ENCODE results near the gene SLA2.
"Not testable (repeated sequence)": the region's sequence is repeated elsewhere in the genome, so short reads cannot be mapped to it uniquely, and the experiment has no call there.

Gene SLA2

DNA sequence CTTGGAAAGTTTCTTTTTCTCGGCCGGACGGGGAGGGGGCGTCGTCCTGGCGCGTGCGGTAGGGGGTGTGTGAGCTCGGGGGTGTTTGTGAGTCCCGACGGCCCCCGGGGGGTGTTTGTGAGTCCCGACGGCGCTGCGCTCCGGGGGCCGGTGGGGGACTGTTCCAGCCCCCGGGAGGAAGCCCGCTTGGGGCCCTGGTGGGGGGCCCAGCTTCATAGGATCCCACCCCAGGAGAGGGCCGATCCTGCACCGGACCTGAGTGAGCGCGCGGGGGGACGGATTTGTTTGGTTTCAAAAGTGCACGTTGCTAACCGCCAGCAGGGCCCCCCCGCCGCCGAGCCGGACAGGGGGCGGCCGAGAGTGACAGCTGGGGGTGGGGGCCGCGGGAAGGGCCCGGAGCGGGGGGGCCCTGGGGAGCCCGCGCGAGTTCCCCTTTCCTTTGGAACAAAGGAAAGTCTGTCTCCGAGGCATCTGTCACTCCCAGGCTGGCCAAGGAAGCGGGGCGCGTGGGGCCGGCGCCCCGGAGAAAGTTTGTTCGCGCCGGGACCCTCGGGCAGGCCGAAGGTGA, 72.1 kb downstream of the SLA2 start:
- DNase-seq (ENCODE audit: low spot score): no peak

DNA sequence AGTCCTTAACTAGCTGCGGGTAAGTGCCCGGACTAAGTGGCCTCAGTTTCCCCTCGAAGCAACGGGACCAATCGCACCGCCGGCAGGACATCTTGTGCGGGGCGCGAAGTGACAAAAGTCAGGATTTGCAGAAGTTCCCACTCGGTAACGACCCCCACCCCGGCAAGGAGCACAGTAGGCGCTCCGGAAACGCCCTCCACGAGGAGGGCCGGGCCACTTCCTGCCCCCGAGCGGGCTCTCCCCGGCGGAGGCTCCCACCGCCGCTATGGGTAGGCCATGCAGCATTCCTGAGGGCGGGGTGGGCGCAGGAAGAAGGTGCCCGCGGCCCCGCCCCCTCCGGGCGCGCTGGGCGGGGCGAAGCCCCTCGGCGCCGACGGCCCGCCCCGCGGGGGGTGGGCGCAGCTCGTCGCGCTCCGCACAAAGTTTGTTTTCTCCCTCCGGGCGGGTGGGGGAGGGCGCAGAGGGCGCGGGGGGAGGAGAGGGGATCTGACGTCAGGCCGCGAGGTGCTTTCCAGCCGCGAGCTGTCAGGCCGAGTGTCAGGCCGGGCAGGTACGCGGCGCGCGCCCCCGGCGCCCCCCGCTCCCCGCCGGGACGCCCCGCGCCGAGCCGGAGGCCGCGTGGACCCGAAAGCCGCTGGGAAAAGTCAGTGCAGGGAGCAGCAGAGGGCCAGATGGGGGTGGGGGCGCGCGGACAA, 72.7 kb downstream of the SLA2 start, which contains the start of gene TGIF2:
TGIF2 (plus strand) TSS at position 495 of the 695 bp plus-strand sequence. CDS start 5,178 bp downstream, outside the sequence.
- DNase-seq (ENCODE audit: low spot score): no peak

DNA sequence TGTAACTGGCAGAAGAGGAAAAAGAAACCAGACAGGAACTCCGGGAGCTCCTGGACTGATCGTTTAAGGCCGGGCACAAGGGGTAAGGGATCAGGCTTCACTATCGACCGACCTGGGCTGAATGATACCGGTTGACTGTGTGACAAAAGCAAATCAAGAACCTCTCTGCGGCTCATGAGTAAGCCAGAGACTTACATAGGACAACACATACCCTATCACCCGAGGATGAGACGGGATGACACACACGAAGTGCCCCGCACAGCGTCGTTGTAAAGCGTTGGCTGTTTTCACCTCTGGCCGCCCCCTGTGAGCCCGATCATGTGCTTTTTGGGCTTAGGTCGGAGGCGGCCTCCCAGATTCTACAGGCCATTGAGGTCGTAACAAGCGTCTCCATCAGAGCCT, 73.3 kb downstream of the SLA2 start:
- DNase-seq (ENCODE audit: low spot score): no peak

DNA sequence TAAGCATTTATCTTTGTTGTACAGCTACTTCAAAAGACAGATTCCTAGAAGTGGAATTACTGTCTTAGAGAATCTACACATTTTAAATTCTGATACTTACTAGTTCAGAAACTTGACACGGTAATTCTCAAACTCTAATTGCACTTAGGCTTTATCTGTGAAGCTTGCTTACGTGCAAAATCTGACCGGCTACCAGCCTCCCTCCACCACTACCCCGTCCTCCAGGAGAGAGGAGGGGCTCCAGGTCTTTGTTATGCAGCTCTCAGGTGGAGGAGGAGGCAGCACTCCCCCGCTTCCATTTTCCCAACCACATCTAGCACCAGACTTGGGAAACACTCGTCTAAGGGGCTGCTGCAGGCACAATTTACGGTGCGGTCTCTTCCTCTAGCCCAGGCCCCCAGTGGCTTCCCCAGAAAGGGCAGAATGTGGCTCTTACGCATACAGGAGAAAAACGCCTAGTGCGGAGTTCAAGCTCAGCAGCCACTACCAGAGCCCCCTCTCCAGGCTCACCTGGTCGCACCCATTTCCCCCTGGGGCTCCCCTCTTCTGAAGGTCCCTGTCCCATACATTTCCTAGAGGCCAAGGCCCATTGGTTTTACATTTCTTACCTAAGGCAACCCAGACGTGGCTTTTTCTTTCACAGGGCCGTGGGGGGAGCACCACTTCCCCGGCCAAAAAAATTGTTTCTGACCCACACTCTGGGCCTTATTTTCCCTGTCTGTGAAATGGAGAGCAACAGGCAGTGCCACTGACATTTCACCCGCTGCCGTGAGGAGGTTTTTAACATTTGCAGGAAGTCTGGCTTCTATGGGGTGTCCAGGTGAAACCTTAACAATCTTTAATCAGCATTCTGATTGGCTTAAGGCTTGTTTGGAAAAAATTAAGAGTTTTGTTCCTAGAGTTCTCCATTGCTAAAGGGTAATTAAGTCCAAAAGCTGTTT, 74.2 kb downstream of the SLA2 start:
- no peak for DNase-seq (ENCODE audit: low spot score)

DNA sequence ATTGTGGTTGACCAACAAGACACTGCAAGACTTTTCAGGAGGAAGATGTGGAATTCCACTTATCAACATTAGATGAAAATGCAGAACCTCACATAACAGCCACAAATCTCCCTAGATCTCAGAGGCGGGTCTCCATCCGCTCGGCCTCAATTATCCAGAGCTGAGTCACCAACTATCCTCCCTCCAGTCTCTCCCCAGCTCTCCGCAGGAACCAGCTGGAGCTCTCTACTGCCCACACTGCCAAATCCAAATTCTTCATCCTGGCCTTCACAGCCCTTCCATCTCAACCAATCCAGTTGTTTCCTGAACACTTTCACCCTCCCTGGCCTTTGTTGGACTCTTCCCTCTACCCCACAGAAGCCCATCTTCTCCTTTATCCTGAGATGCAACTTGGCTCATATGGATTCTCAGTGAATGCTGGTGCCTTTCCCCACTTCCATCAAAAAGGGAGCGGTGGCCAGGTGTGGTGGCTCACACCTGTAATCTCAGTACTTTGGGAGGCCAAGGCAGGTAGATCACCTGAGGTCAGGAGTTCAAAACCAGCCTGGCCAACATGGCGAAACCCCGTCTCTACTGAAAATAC, 76.1 kb downstream of the SLA2 start:
- DNase-seq (ENCODE audit: low spot score): no peak

DNA sequence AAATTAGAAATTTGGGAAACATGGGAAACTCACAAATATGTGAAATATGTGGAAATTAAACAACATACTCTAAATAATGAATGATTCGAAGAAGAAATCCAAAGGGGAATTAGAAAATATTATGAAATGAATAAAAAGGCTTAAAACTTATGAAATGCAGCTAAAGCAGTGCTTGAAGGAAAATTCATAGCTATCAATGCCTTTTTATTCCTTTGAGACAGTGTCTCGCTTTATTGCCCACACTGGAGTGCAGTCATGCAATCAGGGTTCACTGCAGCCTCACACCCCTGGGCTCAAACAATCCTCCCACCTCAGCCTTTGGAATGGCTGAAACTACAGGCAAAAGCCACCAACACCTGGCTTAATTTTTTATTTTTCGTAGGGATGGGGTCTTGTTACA, 80.5 kb downstream of the SLA2 start:
- no peak for DNase-seq (ENCODE audit: low spot score)

DNA sequence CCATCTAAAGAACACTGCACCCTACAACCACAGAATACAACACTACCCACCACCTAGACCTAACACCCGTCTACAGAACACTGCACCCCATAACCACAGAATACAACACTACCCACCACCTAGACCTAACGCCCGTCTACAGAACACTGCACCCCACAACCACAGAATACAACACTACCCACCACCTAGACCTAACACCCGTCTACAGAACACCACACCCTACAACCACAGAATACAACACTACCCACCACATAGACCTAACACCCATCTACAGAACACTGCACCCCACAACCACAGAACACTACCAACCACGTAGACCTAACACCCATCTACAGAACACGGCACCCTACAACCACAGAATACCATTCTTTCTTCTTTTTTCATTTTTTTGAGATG, 81.3 kb downstream of the SLA2 start:
- DNase-seq (ENCODE audit: low spot score): not testable (repeated sequence)

DNA sequence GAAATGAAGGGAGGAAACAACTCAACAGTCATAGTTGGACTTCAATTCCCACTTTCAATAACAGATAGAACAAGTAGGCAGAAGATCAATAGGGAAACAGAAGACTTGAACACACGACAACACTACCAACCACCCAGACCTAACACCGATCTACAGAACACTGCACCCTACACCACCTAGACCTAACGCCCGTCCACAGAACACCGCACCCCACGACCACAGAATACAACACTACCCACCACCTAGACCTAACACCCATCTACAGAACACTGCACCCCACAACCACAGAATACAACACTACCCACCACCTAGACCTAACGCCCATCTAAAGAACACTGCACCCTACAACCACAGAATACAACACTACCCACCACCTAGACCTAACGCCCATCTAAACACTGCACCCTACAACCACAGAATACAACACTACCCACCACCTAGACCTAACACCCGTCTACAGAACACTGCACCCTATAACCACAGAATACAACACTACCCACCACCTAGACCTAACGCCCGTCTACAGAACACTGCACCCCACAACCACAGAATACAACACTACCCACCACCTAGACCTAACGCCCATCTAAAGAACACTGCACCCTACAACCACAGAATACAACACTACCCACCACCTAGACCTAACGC, 81.8 kb downstream of the SLA2 start:
- DNase-seq (ENCODE audit: low spot score): not testable (repeated sequence)

DNA sequence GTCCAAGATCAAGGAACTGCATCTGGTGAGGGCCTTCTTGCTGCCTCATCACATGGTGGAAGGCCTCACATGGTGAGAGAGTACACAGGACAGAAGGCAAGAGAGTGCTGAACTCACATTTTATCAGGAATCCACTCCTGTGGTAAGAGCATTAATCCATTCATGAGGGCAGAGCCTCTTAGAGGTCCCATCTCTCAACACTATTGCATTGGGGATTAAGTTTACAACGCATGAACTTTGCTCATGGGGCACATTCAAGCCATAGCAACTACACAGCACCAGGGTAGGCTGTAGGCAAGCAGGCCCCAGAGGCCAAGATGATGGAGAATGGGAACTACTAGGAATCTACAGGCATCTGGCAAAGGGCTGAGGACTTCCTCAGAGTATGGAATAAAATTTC, 82.6 kb downstream of the SLA2 start:
- no peak for DNase-seq (ENCODE audit: low spot score)

DNA sequence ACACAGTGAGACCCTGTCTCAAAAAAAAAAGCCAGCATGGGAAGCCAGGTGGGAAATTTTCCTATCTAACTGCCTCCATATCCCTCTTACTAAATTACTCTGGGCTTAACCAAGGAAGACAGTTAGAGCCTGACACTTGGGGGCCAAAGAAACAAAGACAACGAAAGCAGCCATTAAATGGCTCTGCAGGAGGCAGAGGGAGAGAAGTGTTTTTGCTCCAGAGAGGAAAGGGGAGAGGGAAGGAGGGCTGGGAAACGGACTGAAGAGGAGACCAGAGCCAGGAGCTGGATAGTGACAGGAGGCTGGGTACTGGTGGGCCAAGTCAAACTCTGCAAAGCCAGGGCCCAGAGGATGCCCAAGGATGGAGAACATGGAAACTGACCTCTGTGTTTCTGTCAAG, 83.3 kb downstream of the SLA2 start:
- no peak for DNase-seq (ENCODE audit: low spot score)

Data from hematopoietic multipotent progenitor cell treated with erythropoietin and hydrocortisone succinate and interleukin-3 and kit ligand, for 15 days (in vitro differentiated cells).